Measurements from ENCODE around the gene SPRYD3.

Gene SPRYD3

DNA sequence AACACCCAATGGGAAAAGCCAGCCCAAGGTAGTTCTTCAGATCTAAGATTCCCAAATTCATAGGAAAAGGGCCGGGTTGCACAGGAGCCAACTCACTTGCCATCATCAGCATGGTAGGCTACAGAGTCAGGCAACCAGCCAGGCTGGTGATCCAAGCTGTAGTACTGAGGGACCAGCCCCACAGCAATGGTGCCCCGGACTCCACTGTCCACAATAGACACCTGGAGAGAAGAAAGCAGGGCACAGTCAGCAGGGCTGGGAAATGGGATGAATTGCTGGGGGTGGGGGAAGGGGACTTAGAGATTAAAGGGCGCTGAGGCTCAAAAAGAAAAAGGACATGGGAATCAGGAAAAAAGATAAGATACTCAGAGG lies 4.2 kb downstream of the SPRYD3 start:
- TF ChIP-seq, protein P1, sequence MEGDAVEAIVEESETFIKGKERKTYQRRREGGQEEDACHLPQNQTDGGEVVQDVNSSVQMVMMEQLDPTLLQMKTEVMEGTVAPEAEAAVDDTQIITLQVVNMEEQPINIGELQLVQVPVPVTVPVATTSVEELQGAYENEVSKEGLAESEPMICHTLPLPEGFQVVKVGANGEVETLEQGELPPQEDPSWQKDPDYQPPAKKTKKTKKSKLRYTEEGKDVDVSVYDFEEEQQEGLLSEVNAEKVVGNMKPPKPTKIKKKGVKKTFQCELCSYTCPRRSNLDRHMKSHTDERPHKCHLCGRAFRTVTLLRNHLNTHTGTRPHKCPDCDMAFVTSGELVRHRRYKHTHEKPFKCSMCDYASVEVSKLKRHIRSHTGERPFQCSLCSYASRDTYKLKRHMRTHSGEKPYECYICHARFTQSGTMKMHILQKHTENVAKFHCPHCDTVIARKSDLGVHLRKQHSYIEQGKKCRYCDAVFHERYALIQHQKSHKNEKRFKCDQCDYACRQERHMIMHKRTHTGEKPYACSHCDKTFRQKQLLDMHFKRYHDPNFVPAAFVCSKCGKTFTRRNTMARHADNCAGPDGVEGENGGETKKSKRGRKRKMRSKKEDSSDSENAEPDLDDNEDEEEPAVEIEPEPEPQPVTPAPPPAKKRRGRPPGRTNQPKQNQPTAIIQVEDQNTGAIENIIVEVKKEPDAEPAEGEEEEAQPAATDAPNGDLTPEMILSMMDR (conservative IDR thresholded peaks at IDR 0.05; ENCODE audit: low read depth), result no peak
- CTCF ChIA-PET, result interaction anchor here (5.0 kb wide), 1 partner anchor 8 kb away, joined by 37 read pairs; no protein-coding TSS in a partner anchor
- peak overlapping the region; percentile 97 for H3K27ac ChIP-seq
- DNase-seq (ENCODE audit: low spot score), result no peak
- POLR2A ChIA-PET (ENCODE audit: low non-redundant PET), result no interaction called here

DNA sequence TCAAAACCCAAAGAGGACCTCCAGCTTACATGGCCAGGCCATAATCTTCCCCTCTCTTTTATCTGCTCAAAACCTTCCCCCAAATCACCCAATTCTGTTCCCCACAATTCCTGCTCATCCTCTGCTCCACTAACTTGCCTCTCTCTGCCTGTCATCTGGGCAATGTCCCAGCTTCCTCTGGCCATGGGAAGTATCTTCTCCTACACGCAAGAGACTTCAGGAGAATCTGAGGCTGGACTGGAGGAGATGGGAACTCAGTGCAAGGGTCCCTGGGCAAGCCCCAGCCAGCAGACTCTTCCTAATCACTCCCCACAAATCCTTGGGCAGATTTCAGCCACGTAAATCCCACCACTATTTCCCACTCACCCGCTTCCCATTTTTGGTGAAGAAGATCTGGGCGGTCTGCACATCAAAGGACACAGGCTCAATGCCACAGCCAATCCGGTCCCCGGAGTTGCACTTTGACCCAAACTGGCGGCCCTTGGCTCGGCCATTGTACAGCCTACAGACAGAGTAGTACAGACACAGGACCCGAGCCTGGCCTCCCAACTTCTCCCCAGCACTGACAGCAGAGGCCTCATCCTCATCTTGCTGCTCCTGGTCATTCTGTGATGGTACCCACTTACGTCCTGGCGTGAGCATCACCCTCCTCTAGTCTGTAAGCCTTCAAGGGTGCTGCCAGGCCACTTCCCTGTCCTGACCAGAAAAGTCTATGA lies 4.7 kb downstream of the SPRYD3 start:
- CTCF ChIA-PET, result interaction anchor here (5.0 kb wide), 1 partner anchor 8 kb away, joined by 37 read pairs; no protein-coding TSS in a partner anchor
- no peak for DNase-seq (ENCODE audit: low spot score)
- POLR2A ChIA-PET (ENCODE audit: low non-redundant PET), result no interaction called here
- TF ChIP-seq, protein P1 (conservative IDR thresholded peaks at IDR 0.05; ENCODE audit: low read depth), result no peak
- peak overlapping the region; percentile 97 for H3K27ac ChIP-seq

DNA sequence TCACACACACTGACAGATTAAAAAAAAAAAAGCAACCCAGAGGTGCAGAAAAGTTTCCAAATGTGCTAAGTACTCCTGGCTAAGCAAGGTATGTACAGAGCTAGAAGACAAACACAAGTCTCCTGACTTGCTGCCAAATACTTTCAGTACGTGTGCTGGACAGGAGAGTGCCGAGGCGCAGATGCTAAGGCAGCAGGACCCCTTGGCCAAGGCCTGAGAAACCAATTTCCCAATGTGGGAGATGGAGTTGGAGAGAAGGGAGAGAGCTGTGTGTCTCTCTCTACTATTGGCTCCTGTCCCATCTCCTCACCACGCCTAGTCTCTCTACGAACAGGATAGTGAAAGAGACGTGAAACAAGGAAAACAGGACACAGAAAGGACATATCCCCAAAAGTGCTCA lies 5.3 kb downstream of the SPRYD3 start:
- H3K27ac ChIP-seq, result peak overlapping the region; percentile 97
- ChIA-PET CTCF (no interaction called here), POLR2A (ENCODE audit: low non-redundant PET) (no interaction called here)
- DNase-seq (ENCODE audit: low spot score), result no peak
- TF ChIP-seq, protein P1 (conservative IDR thresholded peaks at IDR 0.05; ENCODE audit: low read depth), result no peak

DNA sequence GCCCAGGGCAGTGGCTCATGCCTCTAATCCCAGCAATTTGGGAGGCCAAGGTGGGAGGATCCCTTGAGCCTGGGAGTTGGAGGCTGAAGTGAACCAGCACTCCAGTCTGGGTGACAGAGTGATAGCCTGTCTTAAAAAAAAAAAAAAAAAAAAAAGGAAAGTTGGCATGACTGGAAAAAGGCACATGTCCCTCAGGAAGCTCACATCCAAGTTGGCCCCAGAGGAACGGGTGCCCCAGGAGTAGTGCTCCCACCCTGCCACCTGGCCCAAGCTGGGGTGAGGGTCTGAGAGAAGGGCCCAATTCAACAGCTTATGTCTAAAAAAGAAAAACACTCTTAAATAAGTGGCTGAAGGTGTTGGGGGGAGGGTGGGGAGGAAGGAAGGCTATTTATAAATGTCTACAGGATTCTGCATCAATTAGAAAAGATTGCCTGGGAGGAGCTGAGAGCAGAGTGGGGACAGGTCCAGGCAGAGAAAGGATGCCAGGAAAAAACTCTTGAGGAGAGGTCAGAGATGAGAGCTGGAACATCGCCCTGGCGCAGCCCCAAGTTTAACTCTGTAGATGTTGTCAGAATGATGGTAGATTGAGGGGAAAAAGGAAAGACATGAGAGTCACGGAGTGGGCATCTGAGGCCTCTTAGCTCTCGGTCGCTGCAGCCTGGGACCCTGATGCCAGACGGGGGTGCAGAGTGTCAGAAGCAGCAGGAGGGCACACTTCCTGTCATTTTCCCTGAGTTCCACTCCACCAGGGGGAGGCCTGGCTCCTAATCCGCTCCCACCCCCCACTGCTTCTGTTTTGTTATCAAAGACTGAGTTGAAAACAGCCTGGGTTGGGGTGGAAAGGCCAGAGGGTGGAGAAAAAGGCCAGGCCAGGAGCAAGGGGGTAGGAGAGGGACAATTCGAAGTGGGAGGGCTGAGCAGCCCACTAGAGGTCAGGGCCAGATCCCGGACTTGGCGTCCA lies 7.3 kb downstream of the SPRYD3 start:
- DNase-seq (ENCODE audit: low spot score), result no peak
- H3K27ac ChIP-seq, result peak overlapping the region; percentile 97
- CTCF ChIA-PET, result interaction anchor here (0.6 to 1.6 kb wide), 5 partner anchors 10 to 31 kb away, joined by 3 to 5 read pairs (median 4); no protein-coding TSS in a partner anchor
- POLR2A ChIA-PET (ENCODE audit: low non-redundant PET), result no interaction called here
- TF ChIP-seq, protein P1 (conservative IDR thresholded peaks at IDR 0.05; ENCODE audit: low read depth), result no peak

DNA sequence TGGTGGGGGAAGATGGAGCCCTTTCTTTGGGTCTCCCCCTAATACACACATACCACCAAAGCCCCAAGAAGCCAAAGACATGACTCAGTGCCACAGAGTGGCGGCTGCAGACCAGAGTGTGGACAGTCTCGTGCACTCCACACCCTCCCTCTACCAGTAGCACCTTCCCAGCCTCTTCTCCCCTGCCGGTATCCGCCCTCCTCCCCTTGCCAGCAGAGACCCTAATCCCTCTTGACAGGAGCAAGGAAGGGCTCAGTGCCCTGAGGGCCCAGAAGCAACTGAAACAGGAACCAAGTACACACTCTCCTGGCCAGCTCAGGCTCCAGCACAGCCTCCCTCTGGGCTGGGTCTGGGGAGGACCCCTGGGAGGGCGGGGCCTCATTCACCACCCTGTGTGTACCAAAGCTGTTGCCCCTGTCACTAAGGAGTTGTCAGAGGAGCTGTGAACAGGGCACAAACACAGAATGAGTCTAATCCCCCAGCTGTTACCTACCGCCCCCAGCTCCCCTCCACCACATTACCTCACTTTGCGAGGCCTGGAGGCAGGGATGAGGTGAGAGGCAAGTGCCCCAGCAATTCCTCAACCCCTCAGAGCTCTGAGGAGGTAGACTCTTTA lies 8.2 kb downstream of the SPRYD3 start:
- ChIA-PET CTCF (interaction anchor here (1.1 kb wide), 1 partner anchor 23 kb away, joined by 5 read pairs; no protein-coding TSS in a partner anchor), POLR2A (ENCODE audit: low non-redundant PET) (no interaction called here)
- no peak for DNase-seq (ENCODE audit: low spot score)
- TF ChIP-seq, protein P1 (conservative IDR thresholded peaks at IDR 0.05; ENCODE audit: low read depth), result no peak
- peak overlapping the region; percentile 97 for H3K27ac ChIP-seq
